Measurements from ENCODE around the gene C16orf90.

DNA sequence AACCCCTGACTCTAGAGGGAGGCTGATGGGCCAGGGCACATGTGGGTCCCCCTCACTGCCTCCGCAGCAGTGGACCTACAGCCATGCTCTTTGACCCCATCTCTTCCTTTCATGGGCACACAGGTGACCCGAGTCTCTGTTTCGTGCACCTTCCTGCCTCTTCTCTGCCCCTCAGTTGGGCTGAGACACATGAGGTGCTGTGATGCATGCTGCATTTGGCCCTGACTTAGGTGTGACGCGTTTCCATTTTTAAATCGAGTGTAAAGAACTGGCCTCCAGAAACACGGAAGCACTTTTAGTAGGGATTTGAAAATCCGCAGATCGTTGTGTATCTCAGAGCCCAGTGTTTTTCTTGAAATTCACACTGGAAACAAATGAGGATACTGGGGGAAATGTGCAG, 24.6 kb downstream of the C16orf90 start:
- TF ChIP-seq, protein P1, sequence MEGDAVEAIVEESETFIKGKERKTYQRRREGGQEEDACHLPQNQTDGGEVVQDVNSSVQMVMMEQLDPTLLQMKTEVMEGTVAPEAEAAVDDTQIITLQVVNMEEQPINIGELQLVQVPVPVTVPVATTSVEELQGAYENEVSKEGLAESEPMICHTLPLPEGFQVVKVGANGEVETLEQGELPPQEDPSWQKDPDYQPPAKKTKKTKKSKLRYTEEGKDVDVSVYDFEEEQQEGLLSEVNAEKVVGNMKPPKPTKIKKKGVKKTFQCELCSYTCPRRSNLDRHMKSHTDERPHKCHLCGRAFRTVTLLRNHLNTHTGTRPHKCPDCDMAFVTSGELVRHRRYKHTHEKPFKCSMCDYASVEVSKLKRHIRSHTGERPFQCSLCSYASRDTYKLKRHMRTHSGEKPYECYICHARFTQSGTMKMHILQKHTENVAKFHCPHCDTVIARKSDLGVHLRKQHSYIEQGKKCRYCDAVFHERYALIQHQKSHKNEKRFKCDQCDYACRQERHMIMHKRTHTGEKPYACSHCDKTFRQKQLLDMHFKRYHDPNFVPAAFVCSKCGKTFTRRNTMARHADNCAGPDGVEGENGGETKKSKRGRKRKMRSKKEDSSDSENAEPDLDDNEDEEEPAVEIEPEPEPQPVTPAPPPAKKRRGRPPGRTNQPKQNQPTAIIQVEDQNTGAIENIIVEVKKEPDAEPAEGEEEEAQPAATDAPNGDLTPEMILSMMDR (tag by site-specific recombination; IDR thresholded peaks at IDR 0.05) = no peak
- TF ChIP-seq, protein P2, sequence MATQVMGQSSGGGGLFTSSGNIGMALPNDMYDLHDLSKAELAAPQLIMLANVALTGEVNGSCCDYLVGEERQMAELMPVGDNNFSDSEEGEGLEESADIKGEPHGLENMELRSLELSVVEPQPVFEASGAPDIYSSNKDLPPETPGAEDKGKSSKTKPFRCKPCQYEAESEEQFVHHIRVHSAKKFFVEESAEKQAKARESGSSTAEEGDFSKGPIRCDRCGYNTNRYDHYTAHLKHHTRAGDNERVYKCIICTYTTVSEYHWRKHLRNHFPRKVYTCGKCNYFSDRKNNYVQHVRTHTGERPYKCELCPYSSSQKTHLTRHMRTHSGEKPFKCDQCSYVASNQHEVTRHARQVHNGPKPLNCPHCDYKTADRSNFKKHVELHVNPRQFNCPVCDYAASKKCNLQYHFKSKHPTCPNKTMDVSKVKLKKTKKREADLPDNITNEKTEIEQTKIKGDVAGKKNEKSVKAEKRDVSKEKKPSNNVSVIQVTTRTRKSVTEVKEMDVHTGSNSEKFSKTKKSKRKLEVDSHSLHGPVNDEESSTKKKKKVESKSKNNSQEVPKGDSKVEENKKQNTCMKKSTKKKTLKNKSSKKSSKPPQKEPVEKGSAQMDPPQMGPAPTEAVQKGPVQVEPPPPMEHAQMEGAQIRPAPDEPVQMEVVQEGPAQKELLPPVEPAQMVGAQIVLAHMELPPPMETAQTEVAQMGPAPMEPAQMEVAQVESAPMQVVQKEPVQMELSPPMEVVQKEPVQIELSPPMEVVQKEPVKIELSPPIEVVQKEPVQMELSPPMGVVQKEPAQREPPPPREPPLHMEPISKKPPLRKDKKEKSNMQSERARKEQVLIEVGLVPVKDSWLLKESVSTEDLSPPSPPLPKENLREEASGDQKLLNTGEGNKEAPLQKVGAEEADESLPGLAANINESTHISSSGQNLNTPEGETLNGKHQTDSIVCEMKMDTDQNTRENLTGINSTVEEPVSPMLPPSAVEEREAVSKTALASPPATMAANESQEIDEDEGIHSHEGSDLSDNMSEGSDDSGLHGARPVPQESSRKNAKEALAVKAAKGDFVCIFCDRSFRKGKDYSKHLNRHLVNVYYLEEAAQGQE (tag by site-specific recombination; IDR thresholded peaks at IDR 0.05) = no peak
- no peak for TF ChIP-seq HOXA7 (CRISPR knock-in tag; IDR thresholded peaks at IDR 0.05; ENCODE audit: borderline replicate concordance)
- no peak for TF ChIP-seq YY1 (tag by site-specific recombination; IDR thresholded peaks at IDR 0.05)
- no peak for TF ChIP-seq ZNF530 (tag by site-specific recombination; IDR thresholded peaks at IDR 0.05; ENCODE audit: low read depth)

Data from HEK293 (cell line).